GM19351 (cell line): ENCODE results near the gene ZNF491.
A peak's percentile ranks its signal among the peaks of the same experiment; 100 is the strongest.
"Not testable (repeated sequence)": the region's sequence is repeated elsewhere in the genome, so short reads cannot be mapped to it uniquely, and the experiment has no call there.

ENCODE experiments used
- ATAC-seq: cut with Tn5 transposase; IDR thresholded peaks from one replicate; pipeline ENCODE4 v1.9.1; 2021; ENCODE audit warnings: mild to moderate bottlenecking, moderate library complexity; ENCODE audit not compliant: unreplicated experiment

ZNF491 gene

GRCh38 chr19:11806354-11807098 is 8.2 kb downstream of the ZNF491 start:
- no peak for ATAC-seq

- ATAC-seq: no peak
Measured at GRCh38 chr19:11807099-11807380, 8.7 kb downstream of the ZNF491 start.

GRCh38 chr19:11813703-11814028 is 15.3 kb downstream of the ZNF491 start:
- ATAC-seq: peak; percentile 17

- peak; percentile 99 for ATAC-seq
Measured at GRCh38 chr19:11814029-11814699, 15.8 kb downstream of the ZNF491 start, which contains the start of gene ZNF440. Gene ZNF440, plus strand, starts transcription at chr19:11814273. Its CDS starts 175 bp downstream, at chr19:11814448.

- ATAC-seq: no peak
Measured at GRCh38 chr19:11814700-11815035, 16.3 kb downstream of the ZNF491 start.

- no peak for ATAC-seq
Measured at GRCh38 chr19:11821474-11822109, 23.3 kb downstream of the ZNF491 start.

GRCh38 chr19:11828957-11829876 is 30.9 kb downstream of the ZNF491 start:
- ATAC-seq: not testable (repeated sequence)

GRCh38 chr19:11832253-11832912 is 34.1 kb downstream of the ZNF491 start:
- no peak for ATAC-seq

- ATAC-seq: no peak
Measured at GRCh38 chr19:11833541-11833940, 35.2 kb downstream of the ZNF491 start.

GRCh38 chr19:11835626-11836066 is 37.3 kb downstream of the ZNF491 start:
- not testable (repeated sequence) for ATAC-seq

GRCh38 chr19:11843722-11844121 is 45.4 kb downstream of the ZNF491 start:
- no peak for ATAC-seq

GRCh38 chr19:11847615-11848014 is 49.3 kb downstream of the ZNF491 start:
- not testable (repeated sequence) for ATAC-seq

- no peak for ATAC-seq
Measured at GRCh38 chr19:11848200-11848593, 49.9 kb downstream of the ZNF491 start.

GRCh38 chr19:11848594-11849469 is 50.5 kb downstream of the ZNF491 start, which contains the start of gene ZNF439:
Gene ZNF439, plus strand, starts transcription at chr19:11848726. Its CDS starts 142 bp downstream, at chr19:11848868.
- peak; percentile 50 for ATAC-seq

GRCh38 chr19:11850289-11850688 is 52.0 kb downstream of the ZNF491 start:
- ATAC-seq: not testable (repeated sequence)

- no peak for ATAC-seq
Measured at GRCh38 chr19:11853358-11853757, 55.0 kb downstream of the ZNF491 start.

GRCh38 chr19:11856596-11857250 is 58.4 kb downstream of the ZNF491 start:
- ATAC-seq: no peak
